ENCODE data around the gene LAGE3. TPM values are rescaled to one million over a fixed set of nuclear protein-coding genes. Genes with fewer than 3 reads are reported as not detected.

Gene LAGE3, protein sequence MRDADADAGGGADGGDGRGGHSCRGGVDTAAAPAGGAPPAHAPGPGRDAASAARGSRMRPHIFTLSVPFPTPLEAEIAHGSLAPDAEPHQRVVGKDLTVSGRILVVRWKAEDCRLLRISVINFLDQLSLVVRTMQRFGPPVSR
- 10 to 100 TPM in 4 of 6 experiments, 1 to 10 TPM in 2; 8.4 to 24.9 (median 10.8) TPM for total RNA-seq
- long read RNA-seq, transcript LAGE3-201 (3 exons, 949 nt) = major isoform, 6 of 6 reads
- long read RNA-seq, partial matches to known transcripts = 0 of 6 reads
- long read RNA-seq, other reads (novel, unspliced or antisense) = 0 of 6 reads

DNA sequence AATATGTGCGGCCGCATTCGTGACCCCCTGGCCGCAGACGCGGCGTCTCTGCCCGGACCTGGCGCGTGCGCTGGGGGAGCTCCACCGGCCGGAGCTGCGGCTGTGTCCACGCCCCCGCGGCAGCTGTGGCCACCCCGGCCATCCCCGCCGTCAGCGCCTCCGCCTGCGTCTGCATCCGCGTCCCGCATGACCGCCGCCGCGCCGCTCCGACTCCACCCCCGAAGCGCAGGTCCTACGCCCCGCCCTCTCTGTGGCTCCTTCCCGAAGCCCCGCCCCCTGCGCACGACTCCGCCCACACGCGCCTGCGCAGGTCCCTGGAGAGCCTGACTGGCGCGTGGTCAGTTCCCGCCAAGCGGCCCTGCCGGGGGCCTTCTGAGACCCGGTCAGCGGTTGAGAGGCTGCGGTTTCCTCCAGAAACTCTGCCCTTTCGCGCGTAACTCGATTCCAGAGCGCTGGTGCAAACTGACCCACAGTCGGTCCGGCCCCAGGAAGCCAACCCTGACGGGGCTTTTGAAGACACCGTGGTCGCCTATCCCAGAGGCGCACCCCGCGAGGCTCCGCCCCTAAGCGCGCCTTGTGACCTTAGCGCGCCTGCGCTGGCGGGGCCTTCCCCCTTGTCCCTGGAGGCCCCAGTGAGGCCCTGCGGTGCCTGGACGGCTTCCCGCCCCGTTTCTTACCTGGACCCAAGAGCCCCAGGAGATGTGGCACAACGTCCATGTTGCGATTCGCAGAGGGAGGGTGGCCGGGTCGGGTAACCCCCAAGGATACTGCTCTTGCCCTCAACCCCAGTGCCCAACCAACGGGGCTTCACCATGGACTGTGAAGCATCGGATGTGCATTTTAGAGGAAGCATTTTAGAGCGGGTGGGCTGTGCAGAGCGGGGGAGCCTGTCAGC is at the start of gene LAGE3:
Gene LAGE3, minus strand, starts transcription at position 554 of the 895 bp plus-strand sequence. Its CDS starts 366 bp downstream, at position 188.
- 39% methylated on average over 29 of the region's 85 CpGs for WGBS (ENCODE audit: insufficient coverage, low coverage, low lambda C conversion rate, missing lambda C conversion rate)
- Histone ChIP-seq H3K4me3 (peak within 1 kb of the TSS; percentile 36 to 51 (median 37)), H3K36me3 (no peaks in the 10 kb centered on the region), H3K27ac (peak within 1 kb of the TSS; percentile 57 to 73 (median 72)), H3K4me1 (no peaks in the 10 kb centered on the region), H3K9me3 (no peaks in the 10 kb centered on the region), H3K27me3 (no peaks in the 10 kb centered on the region)
- DNase-seq = peak; percentile 94 to 95 (median 94)
- TF ChIP-seq POLR2A (IDR thresholded peaks at IDR 0.05) = peak; percentile 56
- TF ChIP-seq, protein P1, sequence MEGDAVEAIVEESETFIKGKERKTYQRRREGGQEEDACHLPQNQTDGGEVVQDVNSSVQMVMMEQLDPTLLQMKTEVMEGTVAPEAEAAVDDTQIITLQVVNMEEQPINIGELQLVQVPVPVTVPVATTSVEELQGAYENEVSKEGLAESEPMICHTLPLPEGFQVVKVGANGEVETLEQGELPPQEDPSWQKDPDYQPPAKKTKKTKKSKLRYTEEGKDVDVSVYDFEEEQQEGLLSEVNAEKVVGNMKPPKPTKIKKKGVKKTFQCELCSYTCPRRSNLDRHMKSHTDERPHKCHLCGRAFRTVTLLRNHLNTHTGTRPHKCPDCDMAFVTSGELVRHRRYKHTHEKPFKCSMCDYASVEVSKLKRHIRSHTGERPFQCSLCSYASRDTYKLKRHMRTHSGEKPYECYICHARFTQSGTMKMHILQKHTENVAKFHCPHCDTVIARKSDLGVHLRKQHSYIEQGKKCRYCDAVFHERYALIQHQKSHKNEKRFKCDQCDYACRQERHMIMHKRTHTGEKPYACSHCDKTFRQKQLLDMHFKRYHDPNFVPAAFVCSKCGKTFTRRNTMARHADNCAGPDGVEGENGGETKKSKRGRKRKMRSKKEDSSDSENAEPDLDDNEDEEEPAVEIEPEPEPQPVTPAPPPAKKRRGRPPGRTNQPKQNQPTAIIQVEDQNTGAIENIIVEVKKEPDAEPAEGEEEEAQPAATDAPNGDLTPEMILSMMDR (IDR thresholded peaks at IDR 0.05) = no peak
- peak; percentile 95 to 98 (median 96) for ATAC-seq
- intact Hi-C loops (cut with DNase I) = no loop called here

GRCh38 chrX:154526901-154527675 is 48.0 kb upstream of the LAGE3 start:
- H3K4me1 ChIP-seq = peaks cover 0 to 3% (median 0%) of the 10 kb centered on the region in 4 donors
- no peaks in the 10 kb centered on the region for H3K36me3 ChIP-seq
- TF ChIP-seq, protein P1 (IDR thresholded peaks at IDR 0.05) = peak; percentile 36 to 50 (median 44)
- TF ChIP-seq POLR2A (IDR thresholded peaks at IDR 0.05) = no peak
- DNase-seq = peak in 2 of 3 donors; percentile 67 to 71
- H3K27me3 ChIP-seq = no peaks in the 10 kb centered on the region
- H3K27ac ChIP-seq = peak overlapping the region in 2 of 3 donors; percentile 21 to 49
- intact Hi-C loops (cut with DNase I) = no loop called here
- 4% methylated on average over 11 of the region's 15 CpGs for WGBS (ENCODE audit: insufficient coverage, low coverage, low lambda C conversion rate, missing lambda C conversion rate)
- ATAC-seq = peak; percentile 91 to 97 (median 95)
- H3K4me3 ChIP-seq = no peak overlapping the region
- no peaks in the 10 kb centered on the region for H3K9me3 ChIP-seq

GRCh38 chrX:154525606-154526490 is 46.8 kb upstream of the LAGE3 start:
- DNase-seq (no peak), ATAC-seq (no peak)
- no peak for TF ChIP-seq POLR2A (IDR thresholded peaks at IDR 0.05)
- TF ChIP-seq, protein P1 (IDR thresholded peaks at IDR 0.05) = no peak
- Histone ChIP-seq H3K4me3 (no peak overlapping the region), H3K27me3 (no peaks in the 10 kb centered on the region), H3K4me1 (peaks cover 0 to 3% (median 0%) of the 10 kb centered on the region in 4 donors), H3K9me3 (no peaks in the 10 kb centered on the region), H3K27ac (no peak overlapping the region), H3K36me3 (no peaks in the 10 kb centered on the region)
- intact Hi-C loops (cut with DNase I) = no loop called here
- WGBS (ENCODE audit: insufficient coverage, low coverage, low lambda C conversion rate, missing lambda C conversion rate) = 67% methylated on average over 11 of the region's 14 CpGs

All from right lobe of liver (tissue), 6 donors.